Heart left ventricle (tissue), 16 donors: ENCODE data around the gene MDFIC. TPM values are rescaled to one million over a fixed set of nuclear protein-coding genes. Genes with fewer than 3 reads are reported as not detected.

ENCODE experiments used
- ATAC-seq, 4 donors: fragments of 200-7000 bp; cut with Tn5 transposase; one replicate each; pipeline ENCODE4 v1.9.1; 2020 to 2022; ENCODE audit warnings: moderate library complexity in 4 of 4, mild to moderate bottlenecking in 3 of 4, moderate number of reproducible peaks in 1 of 4
- DNase-seq, 5 donors: peaks; one replicate each; pipeline ENCODE4 v3.0.0-alpha.2; 2020
- H3K27ac ChIP-seq, 12 donors: fragments of 200-600 bp; sonication (generic) in 4 of 12; one replicate each; pipeline versions ENCODE4 v1.5.0 to v1.8.0; 2016 to 2022; ENCODE audit warnings: mild to moderate bottlenecking in 2 of 12
- H3K27me3 ChIP-seq, 9 donors: fragments of 200-600 bp; sonication (generic) in 2 of 9; one replicate each; pipeline versions ENCODE4 v1.5.1 to v1.8.0; 2016 to 2022; ENCODE audit warnings: mild to moderate bottlenecking in 3 of 9
- H3K36me3 ChIP-seq, 9 donors: fragments of 200-600 bp; sonication (generic) in 2 of 9; one replicate each; pipeline versions ENCODE4 v1.5.0 to v1.8.0; 2018 to 2022; ENCODE audit warnings: mild to moderate bottlenecking in 2 of 9
- H3K4me1 ChIP-seq, 12 donors: fragments of 200-600 bp; sonication (generic) in 4 of 12; one replicate each; pipeline versions ENCODE4 v1.5.0 to v1.8.0; 2016 to 2022; ENCODE audit warnings: mild to moderate bottlenecking in 3 of 12
- H3K4me3 ChIP-seq, 12 donors: fragments of 200-600 bp; sonication (generic) in 4 of 12; one replicate each; pipeline versions ENCODE4 v1.5.0 to v1.8.0; 2017 to 2022; ENCODE audit warnings: mild to moderate bottlenecking in 9 of 12, moderate library complexity in 4 of 12
- H3K9me3 ChIP-seq, 12 donors: fragments of 200-600 bp; sonication (generic) in 4 of 12; one replicate each; pipeline versions ENCODE4 v1.5.0 to v1.8.0; 2016 to 2022; ENCODE audit warnings: mild to moderate bottlenecking in 1 of 12
- CTCF ChIP-seq, 12 donors: fragments of 200-600 bp; sonication (generic) in 4 of 12; IDR thresholded peaks; one replicate each; pipeline versions ENCODE4 v1.5.0 to v1.8.0; 2018 to 2022; ENCODE audit warnings: antibody characterized with exemption in 12 of 12, mild to moderate bottlenecking in 5 of 12
- POLR2A ChIP-seq, 2 donors: fragments of 450-650 bp; IDR thresholded peaks; one replicate each; pipeline ENCODE4 v1.6.1; 2017; ENCODE audit warnings: antibody characterized with exemption in 2 of 2, mild to moderate bottlenecking in 2 of 2, moderate library complexity in 2 of 2
- WGBS, 4 donors: extraction: QIAGEN DNeasy Blood & Tissue Kit in 2 of 4; methylation state at CpG; one replicate each; pipeline versions ENCODE4 v1.1.5 to v1.1.7; 2013 to 2018; 5-methylcytosine and 5-hydroxymethylcytosine counted together
- intact Hi-C, 10 donors: fragments of 100-400 bp; cut with DNase I; formaldehyde crosslinking; loops; one replicate each; pipeline versions ENCODE4 v1.11.1 to v1.14.2; 2022
- polyA plus RNA-seq, 2 donors: library from polyadenylated mRNA; stranded (reverse); fragments of 200-250 nt; gene quantifications; one replicate each; pipeline ENCODE4 v1.2.3, GENCODE V29; 2013
- total RNA-seq, 9 donors: library from RNA; depleted of rRNA in 2 of 9; stranded (reverse); fragments of >200 nt in 2 of 9; fragmentation: NEBNext Ultra II Directional in 3 of 9; extraction: Animal tissue kit (Norgen Biotek cat#: 25700) in 3 of 9; gene quantifications; one replicate each; pipeline versions ENCODE4 v1.1.0 to v1.2.4, GENCODE V29; 2016 to 2023
- donor health status: ischemic (EF 13 %, LVEDD 7.1; RV severe dilation, severe dysfunction).
- donor health status: healthy with polysubstance abuse.
- donor health status: DM: no; HTN: yes; CAD: no.
- donor health status: DM: no; HTN: no; CAD: no.
- donor health status: ischemic (EF 25% LVEDD 6.9; RV normal size, moderate dysfunction).
- donor health status: ischemic (EF 25% LVEDD 5.7; RV mildly dilated, moderate dysfunction).
- donor health status: healthy.
- donor health status: DM: yes; HTN: yes; CAD: no.
- donor health status: ischemic (EF 35%, LVEDD 5.7; RV mildly dilated, moderate dysfunction).
- donor health status: nonischemic (EF 11% LVEDD 7.7; RV severe dilation, severe dysfunction).
- donor health status: DM: yes; HTN: yes; CAD: no.
- donor health status: PGD.
- donor health status: ischemic (EF 29% LVEDD 5.4; RV normal size, mild dysfunction).
- donor health status: nonischemic (EF 23%, LVEDD 6.1; RV moderate dilation, normal function).

The MDFIC gene
- total and polyA plus RNA-seq, 11 donors, result 11.2 to 51.8 (median 28.3) TPM

- no peaks in the 10 kb centered on the region for H3K9me3 ChIP-seq
- peaks cover 0 to 73% (median 4%) of the 10 kb centered on the region in 12 donors for H3K4me1 ChIP-seq
- DNase-seq (no peak), ATAC-seq (no peak)
- H3K27ac ChIP-seq, result peak overlapping the region in 9 of 12 donors; percentile 36 to 76 (median 51)
- TF ChIP-seq POLR2A (IDR thresholded peaks at IDR 0.05) (no peak), CTCF (IDR thresholded peaks at IDR 0.05) (no peak)
- H3K27me3 ChIP-seq, result no peaks in the 10 kb centered on the region
- intact Hi-C loops, result no loop called here
- H3K36me3 ChIP-seq, result peaks cover 0 to 37% (median 5%) of the 10 kb centered on the region in 9 donors
- peak overlapping the region in 3 of 12 donors; percentile 22 to 42 (median 37) for H3K4me3 ChIP-seq
- 73 to 83% (median 80%) methylated on average over 3 of the region's 3 CpGs for WGBS, 4 donors
Observed at GRCh38 chr7:114943953-114944744, 22.3 kb downstream of the MDFIC start.

- Histone ChIP-seq H3K27me3 (no peaks in the 10 kb centered on the region), H3K4me1 (peaks cover 0 to 73% (median 4%) of the 10 kb centered on the region in 12 donors), H3K27ac (peak overlapping the region in 10 of 12 donors; percentile 26 to 76 (median 50)), H3K36me3 (peaks cover 0 to 37% (median 5%) of the 10 kb centered on the region in 9 donors), H3K4me3 (peak overlapping the region in 7 of 12 donors; percentile 6 to 42 (median 36)), H3K9me3 (no peaks in the 10 kb centered on the region)
- ATAC-seq (peak; percentile 86 to 99 (median 94)), DNase-seq (peak; percentile 71 to 83 (median 78))
- 61 to 74% (median 73%) methylated on average over 19 of the region's 19 CpGs for WGBS, 4 donors
- intact Hi-C loops, result no loop called here
- no peak for TF ChIP-seq CTCF (IDR thresholded peaks at IDR 0.05)
- TF ChIP-seq POLR2A (IDR thresholded peaks at IDR 0.05), result no peak
Observed at GRCh38 chr7:114944745-114945625, 23.1 kb downstream of the MDFIC start.

DNA sequence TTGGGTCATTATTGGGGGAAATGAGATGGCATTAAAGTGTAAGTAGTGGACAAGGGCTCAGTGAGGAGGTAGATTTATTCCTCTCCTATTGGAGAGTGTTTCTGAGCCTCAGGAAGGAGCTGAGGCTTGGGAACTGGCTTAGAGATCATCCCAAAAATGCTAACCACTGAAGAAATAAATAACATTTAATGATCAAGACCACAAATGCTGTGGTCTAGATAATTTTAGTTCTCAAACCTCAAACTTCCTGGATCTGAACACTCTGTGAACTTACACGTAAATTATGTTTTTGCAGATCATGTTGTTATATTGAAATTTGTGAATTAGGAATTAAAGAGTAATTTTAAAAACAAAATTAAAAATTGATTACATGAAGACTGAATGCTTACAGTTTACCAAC is 27.3 kb downstream of the MDFIC start:
- DNase-seq, result no peak
- no peaks in the 10 kb centered on the region for H3K27me3 ChIP-seq
- H3K36me3 ChIP-seq, result peaks cover 0 to 21% (median 0%) of the 10 kb centered on the region in 9 donors
- intact Hi-C loops, result no loop called here
- no peak overlapping the region for H3K27ac ChIP-seq
- whole genome bisulfite sequencing, 4 donors, result 82 to 94% (median 88%) methylated on average over 1 of the region's 1 CpG
- ATAC-seq, result no peak
- TF ChIP-seq POLR2A (IDR thresholded peaks at IDR 0.05) (no peak), CTCF (IDR thresholded peaks at IDR 0.05) (no peak)
- no peak overlapping the region for H3K4me3 ChIP-seq
- H3K4me1 ChIP-seq, result peaks cover 0 to 35% (median 1%) of the 10 kb centered on the region in 12 donors
- H3K9me3 ChIP-seq, result no peaks in the 10 kb centered on the region

- TF ChIP-seq POLR2A (IDR thresholded peaks at IDR 0.05) (no peak), CTCF (IDR thresholded peaks at IDR 0.05) (no peak)
- H3K36me3 ChIP-seq, result peaks cover 0 to 10% (median 0%) of the 10 kb centered on the region in 9 donors
- H3K4me1 ChIP-seq, result peaks cover 0 to 48% (median 0%) of the 10 kb centered on the region in 12 donors
- WGBS, 4 donors, result 80 to 92% (median 85%) methylated on average over 3 of the region's 3 CpGs
- ATAC-seq, result no peak
- intact Hi-C loops, result no loop called here
- no peaks in the 10 kb centered on the region for H3K27me3 ChIP-seq
- H3K4me3 ChIP-seq, result no peak overlapping the region
- H3K9me3 ChIP-seq, result no peaks in the 10 kb centered on the region
- no peak for DNase-seq
- H3K27ac ChIP-seq, result no peak overlapping the region
Observed at GRCh38 chr7:114952296-114952695, 30.4 kb downstream of the MDFIC start.
